RWPE2 (cell line): ENCODE results near the gene NLN.
"Not testable (repeated sequence)": the region's sequence is repeated elsewhere in the genome, so short reads cannot be mapped to it uniquely, and the experiment has no call there.

Experiments
- ATAC-seq: fragments of 200-7000 bp; cut with Tn5 transposase; 3 replicates; pipeline ENCODE4 v1.9.1; 2021; ENCODE audit warnings: low read depth
- DNase-seq: peaks from one replicate; pipeline ENCODE4 v3.0.0-alpha.2; 2020; ENCODE audit warnings: low spot score
- H3K27ac ChIP-seq: fragments of 450-650 bp; 2 replicates; pipeline ENCODE4 v1.5.1; 2017; ENCODE audit warnings: mild to moderate bottlenecking; ENCODE audit not compliant: poor library complexity, severe bottlenecking
- H3K27me3 ChIP-seq: fragments of 250-450 bp; sonication (Bioruptor Pico); 2 replicates; pipeline ENCODE4 v1.5.1; 2021; ENCODE audit warnings: mild to moderate bottlenecking, moderate library complexity; ENCODE audit not compliant: insufficient read depth, poor library complexity, severe bottlenecking
- H3K36me3 ChIP-seq: fragments of 250-450 bp; sonication (Bioruptor Pico); 2 replicates; pipeline ENCODE4 v1.5.1; 2020; ENCODE audit warnings: low read depth, mild to moderate bottlenecking, moderate library complexity
- H3K4me1 ChIP-seq: fragments of 250-450 bp; sonication (Bioruptor Pico); 2 replicates; pipeline ENCODE4 v1.5.1; 2021; ENCODE audit warnings: mild to moderate bottlenecking, moderate library complexity; ENCODE audit not compliant: insufficient read depth, poor library complexity, severe bottlenecking
- H3K4me3 ChIP-seq: fragments of 250-450 bp; sonication (Bioruptor Pico); 2 replicates; pipeline ENCODE4 v1.5.1; 2021; ENCODE audit warnings: mild to moderate bottlenecking, moderate library complexity; ENCODE audit not compliant: severe bottlenecking
- H3K9me3 ChIP-seq: fragments of 250-450 bp; sonication (Bioruptor Pico); 2 replicates; pipeline ENCODE4 v1.5.1; 2021; ENCODE audit warnings: mild to moderate bottlenecking, moderate library complexity; ENCODE audit not compliant: severe bottlenecking
- TF ChIP-seq, protein P1 (sequence below): fragments of 450-650 bp; IDR thresholded peaks from one replicate; pipeline ENCODE4 v1.5.1; 2017; ENCODE audit warnings: mild to moderate bottlenecking, moderate library complexity; ENCODE audit not compliant: poor library complexity, severe bottlenecking

Gene NLN

GRCh38 chr5:65730910-65731309 is 8.9 kb downstream of the NLN start:
- DNase-seq (no peak), ATAC-seq (no peak)
- H3K4me1 ChIP-seq: peaks cover 12% of the 10 kb centered on the region

DNA sequence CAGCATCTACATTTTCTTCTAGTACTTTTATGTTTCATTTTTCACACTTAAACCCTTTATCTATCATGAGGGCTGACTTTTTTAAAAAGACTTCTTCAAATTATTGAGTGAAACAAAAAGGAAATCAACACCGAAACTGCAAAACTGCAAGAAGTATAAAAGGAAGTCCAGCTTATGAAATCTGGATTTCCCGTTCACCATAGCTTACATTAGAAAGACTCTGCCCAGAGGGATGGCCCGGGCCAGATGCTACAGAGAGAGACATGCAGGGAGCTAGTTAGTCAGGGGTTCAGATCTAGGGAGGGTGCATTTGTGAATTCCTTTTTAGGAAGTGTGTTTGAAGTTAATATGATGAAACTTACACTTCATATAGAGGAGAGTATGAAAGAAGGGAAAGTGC is 10.0 kb downstream of the NLN start:
- H3K4me1 ChIP-seq: peaks cover 12% of the 10 kb centered on the region
- not testable (repeated sequence) for ATAC-seq, H3K9me3 ChIP-seq, H3K27me3 ChIP-seq, DNase-seq, H3K27ac ChIP-seq, H3K4me3 ChIP-seq, H3K36me3 ChIP-seq

More at GRCh38 chr5:65730910-65731309, 8.9 kb downstream of the NLN start:
- no peak overlapping the region for H3K27ac ChIP-seq
- H3K9me3 ChIP-seq: no peaks in the 10 kb centered on the region
- no peaks in the 10 kb centered on the region for H3K27me3 ChIP-seq
- no peak overlapping the region for H3K4me3 ChIP-seq
- TF ChIP-seq, protein P1, sequence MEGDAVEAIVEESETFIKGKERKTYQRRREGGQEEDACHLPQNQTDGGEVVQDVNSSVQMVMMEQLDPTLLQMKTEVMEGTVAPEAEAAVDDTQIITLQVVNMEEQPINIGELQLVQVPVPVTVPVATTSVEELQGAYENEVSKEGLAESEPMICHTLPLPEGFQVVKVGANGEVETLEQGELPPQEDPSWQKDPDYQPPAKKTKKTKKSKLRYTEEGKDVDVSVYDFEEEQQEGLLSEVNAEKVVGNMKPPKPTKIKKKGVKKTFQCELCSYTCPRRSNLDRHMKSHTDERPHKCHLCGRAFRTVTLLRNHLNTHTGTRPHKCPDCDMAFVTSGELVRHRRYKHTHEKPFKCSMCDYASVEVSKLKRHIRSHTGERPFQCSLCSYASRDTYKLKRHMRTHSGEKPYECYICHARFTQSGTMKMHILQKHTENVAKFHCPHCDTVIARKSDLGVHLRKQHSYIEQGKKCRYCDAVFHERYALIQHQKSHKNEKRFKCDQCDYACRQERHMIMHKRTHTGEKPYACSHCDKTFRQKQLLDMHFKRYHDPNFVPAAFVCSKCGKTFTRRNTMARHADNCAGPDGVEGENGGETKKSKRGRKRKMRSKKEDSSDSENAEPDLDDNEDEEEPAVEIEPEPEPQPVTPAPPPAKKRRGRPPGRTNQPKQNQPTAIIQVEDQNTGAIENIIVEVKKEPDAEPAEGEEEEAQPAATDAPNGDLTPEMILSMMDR: no peak
- H3K36me3 ChIP-seq: 0 out of 2 replicates have a peak, but pooled peaks cover 2% of the 10 kb centered on the region

DNA sequence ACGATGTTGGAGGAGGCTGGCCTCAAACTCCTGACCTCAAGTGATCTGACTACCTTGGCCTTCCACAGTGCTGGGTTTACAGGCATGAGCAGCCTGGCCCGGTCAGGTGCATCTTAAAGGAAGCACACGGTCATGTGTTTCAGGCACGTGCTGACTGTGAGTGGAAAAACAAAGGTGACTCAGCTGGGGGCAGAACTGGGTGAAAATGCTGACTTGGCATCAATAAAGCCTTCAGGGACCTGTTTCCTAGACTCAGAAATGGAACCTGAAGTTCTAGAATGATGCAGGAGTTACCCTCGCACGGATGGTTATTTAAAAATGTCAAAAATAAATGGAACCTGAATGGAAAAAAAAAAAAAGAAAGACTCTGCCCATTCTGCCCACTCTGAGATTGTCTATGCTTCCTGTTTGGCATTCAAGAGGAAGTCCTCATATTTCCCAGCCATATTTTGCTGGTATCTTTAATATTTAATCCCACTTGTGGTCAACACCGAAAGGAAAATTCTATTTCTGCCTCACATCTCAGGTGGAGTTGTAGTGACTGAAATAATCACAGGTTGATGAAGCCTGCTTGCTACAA is 12.3 kb downstream of the NLN start:
- H3K27ac ChIP-seq, H3K4me1 ChIP-seq, H3K36me3 ChIP-seq, H3K4me3 ChIP-seq, H3K9me3 ChIP-seq, ATAC-seq, H3K27me3 ChIP-seq, DNase-seq: not testable (repeated sequence)

GRCh38 chr5:65734921-65735320 is 12.9 kb downstream of the NLN start:
- H3K27ac ChIP-seq: no peak overlapping the region
- ATAC-seq (no peak), DNase-seq (no peak)
- no peak overlapping the region for H3K4me3 ChIP-seq
- no peaks in the 10 kb centered on the region for H3K27me3 ChIP-seq
- H3K9me3 ChIP-seq: no peaks in the 10 kb centered on the region
- no peaks in the 10 kb centered on the region for H3K4me1 ChIP-seq
- TF ChIP-seq, protein P1: no peak
- 0 out of 2 replicates have a peak, but pooled peaks cover 8% of the 10 kb centered on the region for H3K36me3 ChIP-seq

DNA sequence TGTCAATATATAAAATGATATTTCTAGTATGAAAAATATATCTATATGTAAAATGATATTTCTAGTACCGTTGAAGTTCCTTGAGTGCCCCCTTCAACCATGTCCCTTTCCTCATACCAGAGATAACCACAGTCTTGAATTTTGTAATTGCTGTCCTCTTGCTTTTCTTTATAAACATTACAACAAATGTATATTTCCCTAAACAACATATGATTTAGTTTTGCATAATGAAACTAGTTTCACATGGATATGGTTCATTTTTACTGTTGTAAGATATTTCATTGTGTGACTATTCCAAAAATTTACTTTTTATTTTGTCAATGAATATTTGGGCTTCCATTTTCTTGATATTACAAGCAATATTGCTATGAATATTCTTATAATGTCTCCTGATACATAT is 14.0 kb downstream of the NLN start:
- TF ChIP-seq, protein P1: no peak
- Histone ChIP-seq H3K36me3 (0 out of 2 replicates have a peak, but pooled peaks cover 8% of the 10 kb centered on the region), H3K9me3 (no peaks in the 10 kb centered on the region), H3K27ac (no peak overlapping the region), H3K27me3 (no peaks in the 10 kb centered on the region), H3K4me3 (no peak overlapping the region), H3K4me1 (no peaks in the 10 kb centered on the region)
- DNase-seq: no peak
- no peak for ATAC-seq

DNA sequence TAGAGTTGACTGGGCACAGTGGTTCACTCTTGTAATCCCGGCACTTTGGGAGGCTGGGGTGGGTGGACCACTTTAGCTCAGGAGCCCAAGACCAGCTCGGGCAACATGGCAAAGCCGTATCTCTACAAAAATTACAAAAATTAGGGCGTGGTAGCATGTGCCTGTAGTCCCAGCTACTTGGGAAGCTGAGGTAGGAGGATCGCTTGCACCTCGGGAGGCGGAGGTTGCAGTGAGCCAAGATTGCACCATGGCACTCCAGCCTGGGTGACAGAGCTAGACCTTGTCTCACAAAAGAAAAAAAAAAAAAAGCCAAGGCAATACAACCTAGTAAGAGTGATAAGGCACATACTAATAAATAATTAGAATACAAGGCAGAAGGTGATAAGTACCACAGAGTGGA is 15.8 kb downstream of the NLN start:
- H3K9me3 ChIP-seq: no peaks in the 10 kb centered on the region
- H3K36me3 ChIP-seq: peaks cover 13% of the 10 kb centered on the region
- H3K27ac ChIP-seq: no peak overlapping the region
- no peak for ATAC-seq
- no peak for DNase-seq
- H3K4me3 ChIP-seq: no peak overlapping the region
- peaks cover 5% of the 10 kb centered on the region for H3K4me1 ChIP-seq
- TF ChIP-seq, protein P1: no peak
- no peaks in the 10 kb centered on the region for H3K27me3 ChIP-seq
